Measurements from ENCODE around the gene MANSC1.

MANSC1 gene

DNA sequence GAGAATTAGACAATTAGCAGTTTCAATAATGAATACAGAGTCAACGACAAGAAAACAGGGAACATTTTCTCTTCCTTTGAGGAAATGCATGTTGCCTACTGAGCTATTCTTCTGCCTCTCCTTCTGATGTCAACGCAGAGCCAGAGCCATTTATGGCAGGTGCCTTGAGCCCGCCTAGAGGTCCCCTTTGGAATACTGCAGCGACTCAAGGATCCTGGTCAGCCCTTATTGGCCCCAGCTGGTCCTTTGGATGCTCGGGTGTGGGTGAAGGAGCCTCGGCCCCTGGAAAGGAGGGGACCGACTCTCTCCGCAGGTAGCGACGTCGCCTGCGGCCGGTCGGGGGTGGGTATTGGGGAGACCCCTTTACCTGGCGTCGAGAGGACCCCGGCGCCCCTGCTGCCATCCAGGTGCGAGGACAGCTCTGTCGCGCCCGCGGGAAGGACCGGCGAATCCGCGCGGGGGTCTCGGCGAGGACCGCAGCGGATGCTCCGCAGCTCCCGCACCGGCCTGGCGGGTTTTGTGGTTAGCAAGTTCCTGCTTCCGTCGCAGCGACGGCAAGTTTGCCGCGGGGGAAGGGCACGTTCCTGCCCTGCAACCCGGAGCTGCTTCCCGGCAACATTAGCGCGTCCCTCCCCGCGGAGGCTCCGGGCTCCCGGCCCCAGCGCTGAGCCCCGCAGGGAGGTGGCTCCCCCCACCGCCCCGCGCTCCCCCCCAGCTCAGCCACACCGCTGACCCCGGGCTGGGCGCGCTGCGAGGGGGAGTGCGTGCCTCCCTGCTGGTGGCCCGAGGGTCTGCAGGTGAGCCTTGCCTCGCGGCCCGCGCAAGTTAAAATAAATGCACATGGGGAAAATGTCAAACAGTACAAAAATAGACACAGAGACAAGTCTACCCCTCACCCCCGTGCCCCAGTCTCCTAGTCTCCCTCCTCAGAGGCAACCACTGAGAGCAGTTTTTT is at the start of gene MANSC1:
MANSC1 (minus strand) TSS at position 532 of the 955 bp plus-strand sequence. CDS start 6,928 bp downstream, outside the sequence.
- peak in 1 of 2 donors; percentile 14 for DNase-seq (ENCODE audit: extremely low read depth in 1 of 2, low read depth in 1 of 2)

DNA sequence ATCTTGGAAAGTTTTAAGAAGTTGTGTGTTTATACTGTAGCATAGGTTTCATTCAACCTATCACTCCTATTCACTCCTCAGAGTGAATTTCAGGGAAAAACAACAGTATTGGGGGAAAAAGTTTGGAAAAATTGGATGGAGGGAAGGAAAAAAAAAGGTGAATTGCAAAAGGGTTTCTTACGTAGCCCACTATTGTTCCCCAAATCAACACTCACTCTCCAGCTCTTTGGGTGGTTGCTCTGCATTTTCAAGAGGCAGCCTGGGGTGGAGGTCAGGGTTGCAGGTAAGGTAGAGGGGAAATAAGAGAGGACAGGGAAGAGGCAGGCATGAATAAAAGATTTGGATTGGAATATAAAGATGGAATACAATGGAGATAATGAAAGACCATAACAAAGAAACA is 49.1 kb upstream of the MANSC1 start:
- DNase-seq (ENCODE audit: extremely low read depth in 1 of 2, low read depth in 1 of 2): no peak

DNA sequence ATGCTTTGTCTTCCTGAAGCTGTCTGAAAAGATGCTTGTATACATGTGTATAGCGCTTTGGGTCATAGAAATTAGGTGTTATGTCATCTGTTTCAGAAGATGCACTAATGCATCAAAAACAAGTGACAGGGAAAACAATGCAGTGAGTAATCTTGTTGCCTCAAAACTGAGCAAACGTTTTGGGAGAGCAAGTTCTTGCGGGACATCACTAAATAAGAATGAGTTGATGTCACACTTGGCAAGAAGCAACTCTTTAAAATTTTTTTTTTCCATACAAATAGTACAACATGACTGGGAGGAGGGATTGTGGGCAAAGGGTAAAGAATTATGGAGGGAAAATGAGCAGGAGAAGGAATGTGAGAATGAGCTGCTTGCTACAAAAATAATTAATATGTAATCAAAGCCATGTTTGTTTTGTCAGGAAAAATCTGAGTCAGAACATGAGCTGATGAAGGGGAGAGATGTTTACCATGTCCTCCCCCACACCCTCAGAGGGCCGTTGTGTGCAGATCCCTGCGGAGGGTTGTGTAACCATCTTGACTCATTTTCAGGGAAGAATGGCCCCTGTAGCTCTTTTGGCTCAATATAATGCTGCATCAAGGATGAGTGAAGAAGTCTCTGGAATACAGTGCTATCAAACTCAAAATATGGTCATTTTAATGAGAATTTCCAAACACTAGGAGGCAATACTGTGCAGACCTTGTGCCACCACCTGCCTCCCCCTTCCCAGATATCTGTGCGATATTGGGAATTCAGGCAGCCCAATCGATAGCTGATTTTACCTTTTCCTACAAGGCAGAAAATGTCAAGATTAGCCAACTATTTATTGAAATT is 48.2 kb upstream of the MANSC1 start:
- DNase-seq (ENCODE audit: extremely low read depth in 1 of 2, low read depth in 1 of 2): no peak

DNA sequence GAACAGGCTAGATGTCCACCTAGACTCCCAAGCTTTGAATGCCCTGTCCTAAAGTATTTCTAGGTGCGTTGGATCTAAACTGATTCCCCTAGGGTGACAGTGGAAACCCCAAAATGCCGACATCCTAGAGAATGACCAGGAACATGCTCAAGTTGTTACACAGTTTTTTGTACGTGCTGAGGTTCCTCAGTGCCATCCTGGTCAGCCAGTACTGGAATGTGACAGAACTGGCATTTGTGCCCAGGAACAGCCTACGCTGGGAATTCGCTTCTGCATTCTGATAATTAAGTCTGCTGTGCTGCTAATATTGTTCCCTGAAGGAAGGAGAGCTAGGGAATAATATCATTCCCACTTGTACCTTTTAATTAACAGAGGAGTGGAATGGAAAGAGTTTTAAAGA is 47.1 kb upstream of the MANSC1 start:
- no peak for DNase-seq (ENCODE audit: extremely low read depth in 1 of 2, low read depth in 1 of 2)

DNA sequence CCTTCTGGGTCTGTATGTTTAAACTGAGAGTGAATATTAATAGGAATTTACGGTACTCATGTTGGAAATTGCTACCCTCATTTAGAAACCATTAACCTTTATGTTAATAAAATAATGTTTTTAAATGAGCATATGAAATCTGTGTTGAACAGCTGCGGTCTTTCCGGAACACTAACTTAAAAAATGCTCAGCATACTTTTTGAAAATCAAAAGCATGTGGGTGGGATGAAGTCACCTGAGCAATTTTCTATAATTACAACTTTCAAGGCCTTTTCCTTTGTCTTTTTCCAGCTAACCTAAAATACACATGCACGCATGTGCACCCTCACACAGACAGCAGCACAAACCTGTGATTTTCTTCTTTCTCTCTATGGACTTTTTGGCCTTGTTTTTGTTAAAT is 46.7 kb upstream of the MANSC1 start:
- DNase-seq (ENCODE audit: extremely low read depth in 1 of 2, low read depth in 1 of 2): no peak

DNA sequence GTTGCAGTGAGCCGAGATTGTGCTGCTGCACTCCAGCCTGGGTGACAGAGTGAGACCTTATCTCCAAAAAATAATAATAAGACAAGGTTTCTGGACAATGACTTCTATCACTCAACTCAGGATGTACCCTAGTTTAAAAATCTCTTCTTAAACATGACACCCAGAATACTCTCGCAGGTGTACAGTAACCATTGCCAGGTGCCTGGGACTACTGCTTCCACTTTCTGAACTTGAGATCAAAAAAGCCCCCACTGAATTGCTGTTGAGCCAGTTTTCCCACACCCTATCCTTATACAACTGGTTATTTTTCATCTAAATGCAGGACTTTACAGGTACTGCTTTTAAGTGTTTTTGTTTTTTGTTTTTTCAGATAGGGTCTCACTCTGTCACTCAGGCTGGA is 43.1 kb upstream of the MANSC1 start:
- no peak for DNase-seq (ENCODE audit: extremely low read depth in 1 of 2, low read depth in 1 of 2)

DNA sequence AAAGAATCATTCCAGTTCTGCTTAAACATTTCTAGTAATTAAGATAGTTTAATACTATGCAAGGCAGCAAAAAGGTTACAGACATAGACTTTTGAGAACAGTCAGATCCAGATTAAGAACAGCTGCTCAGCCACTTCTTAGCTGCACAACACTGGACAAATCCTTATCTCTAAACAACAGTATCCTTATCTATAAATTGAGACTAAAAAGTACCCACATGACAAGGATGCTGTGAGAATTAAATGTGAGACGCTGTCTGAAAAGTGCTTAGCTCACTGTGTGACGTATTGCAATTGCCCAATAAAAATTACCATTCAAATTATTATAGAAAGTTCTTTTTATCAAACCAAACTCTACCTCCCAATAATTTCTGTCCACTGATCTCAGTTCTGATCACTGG is 42.4 kb upstream of the MANSC1 start:
- no peak for DNase-seq (ENCODE audit: extremely low read depth in 1 of 2, low read depth in 1 of 2)

DNA sequence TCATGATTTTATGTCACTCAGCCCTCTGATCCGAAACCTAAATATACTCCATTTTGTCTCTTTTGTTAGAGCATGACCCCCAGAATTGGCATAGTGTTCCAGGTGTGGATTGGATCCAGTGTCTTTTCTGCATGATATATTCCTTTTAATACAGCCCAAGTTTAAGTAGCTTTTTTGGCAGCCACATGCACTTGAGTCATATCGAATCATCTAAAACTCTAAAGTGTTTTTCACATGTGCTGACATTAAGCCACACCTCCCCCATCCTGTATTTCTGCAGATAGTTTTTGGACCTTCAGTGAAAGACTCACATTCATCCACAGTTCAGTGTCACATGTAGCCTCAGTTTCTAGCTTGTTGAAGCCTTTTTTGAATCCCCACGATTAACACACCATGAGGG is 37.5 kb upstream of the MANSC1 start:
- DNase-seq (ENCODE audit: extremely low read depth in 1 of 2, low read depth in 1 of 2): no peak

DNA sequence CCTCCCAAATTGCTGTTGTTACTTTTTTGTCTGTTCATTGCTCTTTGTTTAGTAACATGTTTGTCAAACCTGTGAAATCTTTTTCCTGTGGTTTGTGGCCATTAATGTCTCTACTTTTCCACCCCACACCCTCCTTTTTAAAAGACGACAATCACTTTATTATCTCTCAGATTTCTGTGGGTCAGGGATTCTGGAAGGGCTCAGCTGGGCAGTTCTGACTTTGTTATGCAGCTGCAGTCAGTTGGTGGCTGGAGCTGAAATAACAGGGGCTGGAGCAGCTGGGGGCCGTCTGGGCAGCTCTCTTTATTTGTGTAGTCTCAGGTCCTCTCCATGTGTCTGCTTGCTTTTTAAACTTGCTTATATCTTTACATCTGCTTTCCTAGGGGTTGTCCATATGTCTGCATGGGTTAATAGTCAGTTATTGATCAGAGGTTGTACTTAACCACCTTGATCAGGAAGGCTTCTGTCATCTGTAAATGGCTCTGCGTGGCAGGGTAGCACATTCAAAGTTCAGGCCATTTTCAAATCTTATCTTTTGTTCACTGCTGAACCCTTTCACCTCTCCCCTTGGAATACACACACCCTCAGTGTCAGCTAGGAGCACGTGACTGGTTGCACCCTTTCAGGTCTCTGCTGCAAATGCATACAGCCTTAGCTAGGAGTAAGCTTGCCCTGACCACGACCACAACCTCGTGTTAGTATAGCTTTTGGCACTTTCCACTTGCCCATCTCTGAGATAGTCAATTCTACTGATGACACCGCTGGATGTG is 34.7 kb upstream of the MANSC1 start:
- DNase-seq (ENCODE audit: extremely low read depth in 1 of 2, low read depth in 1 of 2): no peak

DNA sequence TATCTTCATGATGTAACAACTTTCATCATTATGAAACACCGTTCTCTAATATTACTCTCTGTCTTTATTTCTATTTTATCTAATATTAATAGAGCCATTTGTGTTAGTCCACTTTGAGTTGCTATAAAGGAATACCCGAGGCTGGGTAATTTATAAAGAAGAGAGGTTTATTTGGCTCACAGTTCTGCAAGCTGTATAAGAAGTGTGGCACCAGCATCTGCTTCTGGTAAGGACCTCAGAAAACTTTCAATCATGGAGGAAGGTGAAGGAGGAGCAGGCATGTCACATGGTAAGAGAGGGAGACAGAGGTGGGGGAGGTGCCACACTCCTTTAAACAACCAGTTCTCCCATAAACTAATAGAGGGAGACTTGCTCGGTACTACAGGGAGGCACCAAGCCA is 31.9 kb upstream of the MANSC1 start:
- DNase-seq (ENCODE audit: extremely low read depth in 1 of 2, low read depth in 1 of 2): no peak

DNA sequence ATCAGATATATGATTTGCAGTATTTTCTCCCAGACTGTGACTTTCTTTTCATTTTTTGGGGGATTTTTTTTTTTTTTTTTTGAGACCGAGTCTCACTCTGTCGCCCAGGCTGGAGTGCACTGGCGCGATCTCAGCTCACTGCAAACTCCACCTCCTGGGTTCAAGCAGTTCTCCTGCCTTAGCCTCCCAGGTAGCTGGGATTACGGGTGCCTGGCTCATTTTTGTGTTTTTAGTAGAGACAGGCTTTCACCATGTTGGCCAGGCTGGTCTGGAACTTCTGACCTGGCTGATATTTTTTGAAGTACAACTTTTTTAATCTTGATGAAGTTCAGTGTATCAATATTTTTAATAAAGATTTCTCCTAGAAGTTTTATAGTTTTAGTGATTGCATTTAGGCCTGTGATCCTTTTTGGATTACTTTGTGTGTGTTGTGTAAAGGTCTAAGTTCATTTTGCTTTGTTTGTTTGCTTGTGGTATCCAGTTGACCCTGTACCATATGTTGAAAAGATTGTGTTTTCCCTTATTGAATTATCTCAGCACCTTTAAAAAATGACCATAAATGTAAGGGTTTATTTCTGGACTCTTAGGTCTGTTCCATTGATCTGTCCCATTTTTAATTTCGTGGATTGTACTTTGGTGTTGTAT is 31.0 kb upstream of the MANSC1 start:
- no peak for DNase-seq (ENCODE audit: extremely low read depth in 1 of 2, low read depth in 1 of 2)

DNA sequence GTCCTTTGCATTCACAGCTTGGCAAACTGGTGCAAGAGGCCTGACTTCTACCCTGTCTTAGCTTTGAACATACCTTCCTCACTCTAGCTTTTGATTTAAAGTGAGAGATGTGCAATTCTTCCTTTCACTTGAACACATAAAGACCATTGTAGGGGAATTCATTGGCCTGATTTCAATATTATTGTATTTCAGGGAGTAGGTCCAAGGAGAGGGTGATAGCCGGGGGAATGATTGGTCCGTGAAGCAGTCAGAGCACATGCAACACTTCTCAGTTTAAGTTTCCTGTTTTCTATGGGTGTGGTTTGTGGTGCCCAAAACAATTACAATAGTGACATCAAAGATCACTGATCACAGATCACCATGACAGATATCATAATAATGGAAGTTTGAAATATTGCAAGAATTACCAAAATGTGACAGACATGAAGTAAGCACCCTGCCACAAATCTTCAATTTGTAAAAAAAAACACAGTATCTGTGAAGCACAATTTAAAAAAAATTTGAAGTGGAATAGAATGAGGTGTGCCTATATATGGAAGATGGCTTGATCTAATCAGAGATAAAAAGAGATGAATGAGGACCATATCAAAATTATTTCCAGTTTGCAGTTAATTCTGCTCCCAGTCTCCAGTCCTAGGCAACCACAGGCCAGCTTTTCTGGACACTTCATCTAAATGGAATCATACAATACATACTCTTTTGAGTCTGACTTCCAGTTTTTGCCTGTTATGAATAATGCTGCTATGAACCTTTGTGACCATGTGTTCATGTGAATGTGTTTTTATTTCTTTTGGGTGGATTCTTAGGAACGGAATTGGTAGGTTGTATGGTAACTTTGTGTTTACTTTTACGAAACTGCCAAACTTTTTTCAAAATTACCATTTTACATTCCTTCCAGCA is 30.0 kb upstream of the MANSC1 start:
- DNase-seq (ENCODE audit: extremely low read depth in 1 of 2, low read depth in 1 of 2): peak in 1 of 2 donors; percentile 29

DNA sequence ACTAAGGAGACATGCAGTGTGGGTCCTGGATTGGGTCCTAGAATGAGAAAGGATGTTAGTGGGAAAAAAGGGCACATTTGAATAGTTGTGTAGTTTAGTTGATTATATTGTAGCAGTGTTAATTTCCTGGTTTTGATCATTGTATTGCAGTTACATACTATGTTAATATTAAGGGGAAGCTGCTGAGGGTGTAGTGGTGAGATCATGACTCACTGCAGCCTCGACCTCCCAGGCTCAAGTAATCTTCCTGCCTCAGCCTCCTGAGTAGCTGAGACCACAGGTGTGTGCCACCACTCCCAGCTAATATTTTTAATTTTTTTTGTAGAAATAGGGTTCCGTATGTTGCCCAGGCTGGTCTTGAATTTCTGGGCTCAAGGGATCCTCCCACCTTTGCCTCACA is 28.6 kb upstream of the MANSC1 start:
- DNase-seq (ENCODE audit: extremely low read depth in 1 of 2, low read depth in 1 of 2): no peak

DNA sequence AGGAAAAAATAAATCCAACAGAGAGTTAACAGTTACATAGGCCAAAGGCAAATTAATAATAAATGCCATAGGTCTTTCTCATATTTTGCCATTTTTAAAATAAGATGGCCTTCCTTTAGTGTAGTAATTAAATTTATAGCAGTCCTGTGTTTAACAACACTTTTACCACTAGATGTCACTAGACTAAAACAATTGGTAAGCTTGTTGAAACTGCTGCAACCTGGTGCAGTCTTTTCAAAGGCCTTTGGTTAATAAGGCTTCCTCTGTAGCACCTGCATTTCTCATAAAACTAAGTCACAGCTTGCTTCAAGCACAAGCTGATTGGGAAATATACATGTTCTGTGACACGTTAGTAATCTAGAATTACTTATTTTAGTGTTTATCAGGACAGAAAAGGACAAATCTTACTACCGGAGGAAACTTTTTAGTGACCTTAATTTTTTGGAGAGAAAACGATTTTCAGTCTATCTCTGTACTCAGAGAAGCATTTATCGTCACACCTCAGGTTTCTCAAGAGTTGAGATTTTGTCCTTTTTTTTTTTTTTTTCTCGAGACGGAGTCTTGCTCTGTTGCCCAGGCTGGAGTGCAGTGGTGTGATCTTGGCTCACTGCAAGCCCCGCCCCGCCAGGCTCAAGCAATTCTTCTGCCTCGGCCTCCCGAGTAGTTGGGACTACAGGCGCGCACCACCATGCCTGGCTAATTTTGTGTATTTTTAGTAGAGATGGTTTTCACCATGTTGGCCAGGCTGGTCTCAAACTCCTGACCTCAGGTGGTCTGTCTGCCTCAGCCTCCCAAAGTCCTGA is 26.8 kb upstream of the MANSC1 start:
- no peak for DNase-seq (ENCODE audit: extremely low read depth in 1 of 2, low read depth in 1 of 2)

DNA sequence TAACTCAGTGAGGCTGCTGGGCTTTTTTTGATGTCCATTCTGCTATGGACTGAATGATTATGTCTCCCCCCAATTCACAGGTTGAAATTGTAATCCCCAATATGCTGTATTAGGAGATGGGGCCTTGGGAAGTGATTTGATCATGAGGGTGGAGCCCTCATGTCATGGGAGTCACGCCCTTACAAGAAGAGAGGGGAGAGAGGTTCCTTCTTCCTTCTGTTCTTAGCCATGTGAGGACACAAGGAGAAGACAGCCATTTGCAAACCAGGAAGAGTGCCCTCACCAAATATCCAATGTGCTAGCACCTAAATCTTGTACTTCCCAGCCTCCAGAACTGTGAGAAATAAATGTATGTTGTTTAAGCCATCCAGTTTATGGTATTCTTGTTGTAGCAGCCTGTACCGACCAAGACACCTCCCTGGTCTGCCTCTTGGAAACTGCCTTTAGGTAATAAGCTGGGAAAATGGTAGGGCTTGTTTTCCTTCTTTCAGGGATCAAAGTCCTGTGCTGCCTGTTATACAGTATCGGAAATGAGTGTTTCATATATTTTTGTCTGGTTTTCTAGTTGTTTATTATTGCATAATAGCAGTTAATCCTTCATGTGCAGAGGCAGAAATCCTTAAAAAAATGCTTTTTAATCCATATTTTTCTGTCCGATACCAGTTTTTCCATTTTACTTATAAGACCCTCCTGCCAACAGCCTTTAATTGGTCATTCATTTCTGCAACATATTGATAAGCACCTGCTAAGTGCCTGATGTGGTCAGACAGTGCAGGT is 23.1 kb upstream of the MANSC1 start:
- DNase-seq (ENCODE audit: extremely low read depth in 1 of 2, low read depth in 1 of 2): no peak

DNA sequence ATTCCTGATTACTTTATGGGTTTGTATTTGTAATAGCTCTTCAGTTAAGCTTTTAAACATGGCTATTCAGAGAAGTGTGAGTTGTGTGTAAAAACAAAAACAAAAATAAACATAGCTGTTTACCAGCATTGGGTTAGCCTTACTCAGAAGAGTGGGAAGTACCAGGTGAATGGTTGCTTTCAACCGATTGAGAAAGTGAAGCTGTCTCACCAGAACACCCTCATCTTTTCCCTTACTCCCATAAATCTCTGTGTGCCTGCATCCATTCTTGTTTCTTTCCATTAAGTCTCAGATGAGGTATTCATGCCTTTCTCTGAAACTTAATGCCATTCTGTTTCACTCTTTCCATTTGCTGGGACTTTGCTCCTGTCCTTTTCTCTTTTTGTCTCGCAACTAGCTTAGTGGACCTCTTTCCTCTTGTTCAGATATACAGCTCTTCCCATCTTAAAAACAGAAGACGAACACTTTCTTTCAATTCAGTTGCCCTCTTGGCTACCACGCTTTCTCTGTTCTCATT is 17.5 kb upstream of the MANSC1 start:
- no peak for DNase-seq (ENCODE audit: extremely low read depth in 1 of 2, low read depth in 1 of 2)

DNA sequence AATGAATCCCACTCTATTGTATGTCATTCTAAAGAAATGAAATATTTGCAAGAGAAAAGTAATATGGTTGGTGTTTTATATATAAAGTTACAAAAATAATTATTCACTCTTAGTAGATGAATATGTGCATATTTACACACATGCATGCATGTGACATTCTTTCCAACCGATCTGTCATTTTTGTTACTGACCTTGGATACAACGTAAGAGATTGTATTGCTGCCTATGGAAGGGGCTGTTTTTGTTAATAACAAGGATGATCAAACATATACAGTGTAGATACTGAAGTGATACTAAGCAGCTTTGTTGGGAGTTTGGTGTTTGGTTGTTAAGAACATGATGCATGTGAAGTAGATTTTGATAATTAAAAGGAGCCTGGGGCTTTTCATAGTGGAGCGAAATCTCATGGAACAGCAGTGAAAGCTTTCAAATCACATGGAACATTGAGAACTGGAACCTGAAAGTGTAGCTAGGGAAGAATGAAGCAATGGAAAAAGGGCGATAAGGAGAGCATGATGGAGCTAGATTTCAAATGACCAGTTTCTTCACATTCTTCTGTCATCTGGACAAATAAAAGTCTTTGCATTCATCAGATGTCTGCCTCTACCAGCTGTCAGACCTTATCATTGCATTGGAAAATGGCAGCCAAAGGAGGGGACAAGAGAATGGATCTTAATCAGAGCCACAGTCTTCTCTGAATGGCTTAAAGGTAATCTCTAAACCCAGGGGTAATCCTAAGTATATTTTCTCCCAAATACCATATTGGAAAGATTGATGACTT is 16.8 kb upstream of the MANSC1 start:
- no peak for DNase-seq (ENCODE audit: extremely low read depth in 1 of 2, low read depth in 1 of 2)

All from activated CD8-positive, alpha-beta memory T cell treated with anti-CD3 and anti-CD28 coated beads for 1 hour (primary cell).